Adrenal gland (tissue), 12 donors: Measurements from ENCODE around the gene LGALS9C. TPM values are rescaled to one million over a fixed set of nuclear protein-coding genes. Genes with fewer than 3 reads are reported as not detected.
"Not testable (repeated sequence)": the region's sequence is repeated elsewhere in the genome, so short reads cannot be mapped to it uniquely, and the experiment has no call there.

Source experiments
- DNase-seq, 7 donors: peaks; one replicate each; pipeline ENCODE4 v3.0.0-alpha.2; 2019 to 2020
- H3K27ac ChIP-seq, 5 donors: fragments of 200-600 bp; sonication (generic) in 4 of 5; 1 replicate in 3 of 5; 2 replicates in 2 of 5; pipeline versions ENCODE4 v1.5.1 to v1.8.0; 2016 to 2020; ENCODE audit warnings: mild to moderate bottlenecking in 1 of 5
- H3K27me3 ChIP-seq: fragments of 200-600 bp; 2 replicates; pipeline ENCODE4 v1.8.0; 2021
- H3K36me3 ChIP-seq, 2 donors: fragments of 200-600 bp; replicated peaks in 1 of 2; 1 replicate in 1 of 2; 2 replicates in 1 of 2; pipeline versions ENCODE4 v1.5.1 to v1.8.0; 2018 to 2022
- H3K4me1 ChIP-seq, 2 donors: fragments of 200-600 bp; replicated peaks in 1 of 2; 1 replicate in 1 of 2; 2 replicates in 1 of 2; pipeline versions ENCODE4 v1.5.1 to v1.8.0; 2018 to 2021
- H3K4me3 ChIP-seq, 4 donors: fragments of 200-600 bp; sonication (generic) in 3 of 4; one replicate each; pipeline ENCODE4 v1.5.1; 2016 to 2018
- H3K9me3 ChIP-seq, 3 donors: fragments of 200-600 bp; sonication (generic) in 1 of 3; replicated peaks in 1 of 3; 1 replicate in 2 of 3; 2 replicates in 1 of 3; pipeline versions ENCODE4 v1.5.1 to v1.8.0; 2016 to 2021
- WGBS, 4 donors: extraction: QIAGEN DNeasy Blood & Tissue Kit in 2 of 4; methylation state at CpG; one replicate each; pipeline versions ENCODE4 v1.1.5 to v1.1.7; 2013 to 2017; 5-methylcytosine and 5-hydroxymethylcytosine counted together
- intact Hi-C, 2 donors: fragments of 100-400 bp; cut with DNase I; formaldehyde crosslinking; loops; one replicate each; pipeline versions ENCODE4 v1.14.1 to v1.15.0; 2022 to 2023
- polyA plus RNA-seq, 3 donors: library from polyadenylated mRNA; stranded (reverse); fragments of 200-250 nt in 2 of 3; fragments of 350-450 nt in 1 of 3; fragmentation: Illumina TruSeq in 1 of 3; extraction: RNeasy Lipid Tissue Mini Kit (QIAGEN cat#74804) in 1 of 3; gene quantifications; one replicate each; pipeline ENCODE4 v1.2.3, GENCODE V29; 2013 to 2014
- total RNA-seq, 9 donors: library from RNA; depleted of rRNA in 4 of 9; stranded (reverse); fragments of >200 nt in 4 of 9; fragments of 120-200 nt in 1 of 9; fragmentation: NEBNext Ultra II Directional in 1 of 9; extraction: Animal tissue kit (Norgen Biotek cat#: 25700) in 1 of 9; gene quantifications; one replicate each; pipeline versions ENCODE4 v1.1.0 to v1.2.4, GENCODE V29; 2013 to 2023
- donor health status: healthy with polysubstance abuse.
- donor health status: Bipolar disorder and iron deficiency.
- donor health status: DM: yes; HTN: yes; CAD: no.
- donor health status: DM: no; HTN: no; CAD: no.
- donor health status: DM: no; HTN: no; CAD: no.
- donor health status: DM: yes; HTN: yes; CAD: no.

The LGALS9C gene
- total and polyA plus RNA-seq, 12 donors, result 0.15 to 0.81 (median 0.33) TPM; not detected in 8

DNA sequence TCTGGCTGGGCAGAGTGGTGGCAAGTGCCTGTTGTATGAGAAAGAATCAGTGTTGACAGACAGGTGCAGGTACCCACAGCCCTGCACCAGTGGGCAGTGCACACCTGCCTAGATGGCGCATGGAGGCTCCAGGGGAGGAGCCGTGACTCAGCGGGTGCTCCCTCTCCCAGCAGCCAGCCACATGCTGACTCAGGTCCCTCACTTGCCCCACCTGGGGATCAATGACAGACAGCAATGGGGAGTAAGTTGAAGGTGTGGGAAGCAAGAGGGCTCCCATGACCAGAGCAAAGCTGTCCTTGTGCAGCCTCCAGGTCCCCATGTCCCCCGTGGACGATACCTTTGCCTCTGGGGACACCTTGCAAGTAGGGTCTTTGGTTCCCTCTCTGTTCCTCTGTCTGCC is 24.6 kb upstream of the LGALS9C start:
- intact Hi-C loops, H3K4me3 ChIP-seq, H3K27ac ChIP-seq, DNase-seq, H3K36me3 ChIP-seq, H3K27me3 ChIP-seq, H3K4me1 ChIP-seq, H3K9me3 ChIP-seq: not testable (repeated sequence)
- 60 to 79% (median 69%) methylated on average over 5 of the region's 5 CpGs; no CpG with 5 or more reads in 1 of the 4 donors for WGBS, 4 donors

DNA sequence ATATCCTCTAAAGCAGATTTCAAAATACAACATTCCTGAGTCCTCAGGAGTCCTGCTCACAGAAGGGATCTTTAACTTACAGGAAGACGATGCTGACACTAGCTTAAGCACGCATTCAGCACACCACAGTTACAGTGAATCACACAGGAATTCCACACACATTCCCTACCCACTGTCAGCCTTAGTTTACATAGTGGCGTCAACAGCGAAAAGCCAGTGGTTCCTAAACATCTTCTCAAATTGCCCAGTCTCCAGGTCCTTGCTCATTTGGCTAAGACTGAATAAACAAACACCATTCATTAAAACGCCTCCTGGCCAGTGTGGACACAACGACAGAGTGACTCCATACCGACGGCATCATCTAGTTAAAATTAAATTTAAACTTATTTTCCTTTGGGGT is 17.6 kb upstream of the LGALS9C start:
- H3K27me3 ChIP-seq, H3K27ac ChIP-seq, H3K9me3 ChIP-seq, intact Hi-C loops, H3K4me1 ChIP-seq, H3K4me3 ChIP-seq, H3K36me3 ChIP-seq, DNase-seq: not testable (repeated sequence)
- 21 to 42% (median 33%) methylated on average over 5 to 8 of the region's 8 CpGs for WGBS, 4 donors

DNA sequence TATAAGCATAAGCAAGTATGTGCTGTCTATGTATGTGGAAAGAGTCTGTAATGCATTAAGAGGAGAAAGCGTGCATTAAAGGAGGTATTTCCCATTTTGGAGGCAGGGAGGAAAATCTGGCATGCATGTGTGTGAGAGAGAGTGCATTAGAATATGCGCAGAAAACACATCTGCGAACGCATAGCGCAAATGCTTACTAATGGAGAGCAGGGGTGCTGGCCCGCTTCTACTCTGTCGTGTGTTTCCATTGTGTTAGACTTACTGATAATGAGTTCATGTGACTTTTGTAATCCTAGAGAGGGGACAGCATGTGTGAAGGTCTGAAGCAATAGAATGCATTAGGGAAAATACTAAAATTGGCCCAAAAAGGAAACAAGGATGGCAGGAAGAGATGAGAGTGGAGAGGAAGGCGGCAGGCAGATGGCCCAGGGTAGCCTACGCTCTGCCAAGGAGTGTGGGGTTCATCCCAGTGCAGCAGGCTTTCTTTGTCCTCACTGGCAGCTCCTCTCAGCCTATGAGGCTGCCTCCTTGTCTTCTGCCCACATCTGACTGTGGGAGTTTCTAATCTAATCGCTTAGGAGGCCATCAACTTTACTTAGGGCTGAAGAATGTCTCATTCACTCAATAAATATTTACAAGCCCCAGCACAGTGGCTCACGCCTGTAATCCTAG is 12.6 kb upstream of the LGALS9C start:
- 78 to 84% (median 83%) methylated on average over 8 to 9 of the region's 11 CpGs for WGBS, 4 donors
- DNase-seq, H3K27me3 ChIP-seq, H3K4me1 ChIP-seq, intact Hi-C loops, H3K4me3 ChIP-seq, H3K36me3 ChIP-seq, H3K27ac ChIP-seq, H3K9me3 ChIP-seq: not testable (repeated sequence)

DNA sequence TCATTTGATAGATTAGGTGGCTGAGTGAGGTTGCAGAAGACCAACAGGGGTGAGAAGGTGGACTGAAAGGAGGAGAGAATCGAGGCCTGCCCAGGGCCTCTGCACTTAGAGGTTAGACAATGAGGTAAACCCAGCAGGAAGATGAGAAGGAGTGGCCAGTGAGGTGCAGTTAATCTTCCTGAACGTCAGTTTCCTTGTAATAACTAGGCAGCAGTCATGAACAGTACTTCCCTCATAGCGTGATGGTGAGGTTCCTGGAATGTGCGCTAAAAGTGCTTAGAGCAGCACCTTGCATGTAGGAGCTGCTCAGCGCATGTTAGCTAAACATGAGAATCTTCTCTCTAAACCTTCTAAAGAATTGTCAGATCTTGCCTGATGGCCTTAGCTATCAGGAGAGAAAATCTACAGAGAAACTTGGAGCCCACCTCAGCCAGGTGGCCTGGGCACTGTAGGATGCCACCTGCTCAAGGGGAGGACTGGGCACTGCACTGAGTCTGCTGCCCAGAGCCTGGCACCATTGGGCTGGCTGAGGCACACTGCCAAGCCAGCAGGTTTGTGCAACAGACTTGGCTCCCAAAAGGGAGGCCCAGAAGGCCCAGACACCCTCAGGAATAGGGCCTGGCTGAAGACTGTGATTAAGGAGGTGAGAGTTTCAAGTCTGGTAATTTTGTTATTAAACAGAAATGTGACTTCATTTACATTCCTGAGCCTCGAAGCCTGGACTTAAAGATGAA is 10.2 kb upstream of the LGALS9C start:
- 43 to 79% (median 63%) methylated on average over 1 to 6 of the region's 6 CpGs for WGBS, 4 donors
- DNase-seq, H3K9me3 ChIP-seq, H3K4me1 ChIP-seq, H3K36me3 ChIP-seq, H3K27ac ChIP-seq, intact Hi-C loops, H3K27me3 ChIP-seq, H3K4me3 ChIP-seq: not testable (repeated sequence)

DNA sequence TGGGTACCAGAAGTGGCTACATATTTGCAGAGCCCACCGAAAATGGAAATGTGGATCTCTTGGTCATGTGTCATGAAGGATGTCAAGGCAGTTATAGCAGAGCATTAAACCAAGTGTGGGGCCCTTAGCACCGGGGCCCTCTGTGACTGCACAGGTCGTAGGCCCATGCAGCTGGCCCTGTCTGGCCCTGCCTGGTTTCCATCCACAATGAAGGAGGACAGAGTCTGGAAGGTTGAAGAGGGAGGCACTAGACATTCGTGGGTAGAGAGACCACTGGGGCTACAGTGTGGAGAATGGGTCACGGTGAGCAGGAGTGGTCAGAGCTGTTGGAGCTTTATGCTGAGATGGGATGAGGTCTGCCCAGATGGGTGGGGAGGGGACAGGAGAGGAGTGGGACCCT is 9.6 kb upstream of the LGALS9C start:
- H3K27me3 ChIP-seq, H3K9me3 ChIP-seq, intact Hi-C loops, H3K36me3 ChIP-seq, DNase-seq, H3K27ac ChIP-seq, H3K4me3 ChIP-seq, H3K4me1 ChIP-seq: not testable (repeated sequence)
- WGBS, 4 donors, result 81 to 85% (median 84%) methylated on average over 2 to 5 of the region's 5 CpGs

DNA sequence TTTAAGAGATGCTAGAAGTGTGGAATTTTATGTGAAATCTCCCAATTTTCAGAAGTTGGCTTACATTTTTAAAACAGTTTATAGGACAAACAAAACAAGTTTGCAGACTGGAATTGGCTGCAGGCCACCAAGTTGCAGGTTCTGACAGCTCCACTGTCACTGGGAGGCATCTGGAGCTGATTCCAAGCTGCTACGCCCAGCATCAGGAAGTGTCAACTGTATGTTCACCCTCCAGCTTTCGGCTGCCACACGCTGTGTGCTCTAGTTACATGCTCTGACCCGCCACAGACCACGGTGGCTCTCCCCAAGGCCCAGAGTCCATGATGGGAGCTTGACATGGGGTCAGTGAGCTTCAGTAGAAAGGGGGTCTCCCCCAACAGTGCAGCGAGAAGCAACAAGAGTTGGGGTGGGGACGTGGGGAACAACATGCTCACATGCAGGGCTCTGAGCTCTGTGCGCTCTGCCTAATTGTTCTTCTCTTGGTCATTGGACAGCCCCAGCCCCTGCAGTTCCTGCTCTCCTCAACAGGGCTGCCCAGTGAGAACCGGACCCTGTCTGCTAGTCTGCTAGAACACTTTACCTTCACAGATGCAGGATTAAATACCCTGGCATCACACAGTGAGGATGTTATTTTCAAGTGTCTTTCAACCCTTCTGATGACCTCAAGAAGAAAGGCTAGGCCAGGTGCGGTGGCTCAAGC is 8.0 kb upstream of the LGALS9C start:
- H3K27ac ChIP-seq, intact Hi-C loops: not testable (repeated sequence)
- 80 to 92% (median 89%) methylated on average over 1 to 10 of the region's 10 CpGs for WGBS, 4 donors

DNA sequence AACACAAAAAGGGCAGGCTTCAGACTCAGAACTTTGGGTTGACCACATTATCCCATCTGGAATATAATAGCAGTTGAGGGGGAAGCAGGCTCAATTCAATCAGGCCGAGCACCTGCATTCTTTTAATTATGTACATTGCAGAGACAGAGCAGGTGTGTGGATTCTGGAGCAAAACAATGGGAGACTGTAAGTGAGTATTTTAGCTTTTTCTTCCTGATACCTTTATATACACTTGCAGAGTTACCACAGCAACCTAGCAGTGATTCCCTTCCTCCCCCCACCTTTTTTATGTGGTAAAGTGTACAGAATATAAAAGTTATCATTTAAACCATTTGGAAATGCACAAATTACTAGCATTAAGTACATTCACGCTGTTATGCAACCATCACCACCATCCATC is 6.8 kb upstream of the LGALS9C start:
- DNase-seq, H3K27ac ChIP-seq, H3K4me3 ChIP-seq, H3K27me3 ChIP-seq, H3K36me3 ChIP-seq, H3K9me3 ChIP-seq, intact Hi-C loops, H3K4me1 ChIP-seq: not testable (repeated sequence)
- 76 to 89% (median 81%) methylated on average over 2 of the region's 2 CpGs for WGBS, 4 donors

More for the DNA sequence above, 8.0 kb upstream of the LGALS9C start:
- H3K27me3 ChIP-seq, H3K36me3 ChIP-seq, H3K9me3 ChIP-seq, H3K4me1 ChIP-seq, H3K4me3 ChIP-seq, DNase-seq: not testable (repeated sequence)

DNA sequence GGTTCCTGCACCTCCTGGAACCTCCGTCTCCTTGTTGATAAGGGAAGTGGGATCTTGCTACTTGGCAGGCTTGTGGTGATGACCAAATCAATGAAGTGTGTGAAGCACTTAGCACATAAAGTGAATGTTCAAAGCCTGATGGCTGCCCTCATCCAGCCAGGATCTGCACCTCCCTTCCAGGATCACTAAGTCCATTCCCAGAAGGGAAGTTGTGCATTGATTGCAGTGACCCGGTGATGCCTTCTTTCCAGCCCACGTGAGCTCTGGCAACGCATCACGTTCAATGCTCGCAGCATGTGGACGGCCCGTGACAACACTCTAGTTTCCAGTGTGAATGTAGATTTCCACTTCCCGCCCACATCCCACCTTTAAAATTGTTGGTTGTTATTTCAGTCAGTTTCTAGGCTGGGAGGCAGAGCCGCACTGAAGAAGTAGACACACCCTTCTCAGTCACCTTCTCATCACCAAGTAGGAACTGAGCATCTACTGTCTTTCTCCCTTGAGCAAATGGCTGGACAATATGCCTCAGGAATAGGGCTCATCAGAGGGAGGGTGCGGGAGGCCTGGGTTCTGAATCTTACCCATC is 6.2 kb upstream of the LGALS9C start:
- intact Hi-C loops, H3K4me3 ChIP-seq, DNase-seq, H3K27ac ChIP-seq, H3K9me3 ChIP-seq, H3K4me1 ChIP-seq, H3K27me3 ChIP-seq, H3K36me3 ChIP-seq: not testable (repeated sequence)
- WGBS, 4 donors, result 56 to 78% (median 73%) methylated on average over 1 to 7 of the region's 11 CpGs; no CpG with 5 or more reads in 1 of the 4 donors

DNA sequence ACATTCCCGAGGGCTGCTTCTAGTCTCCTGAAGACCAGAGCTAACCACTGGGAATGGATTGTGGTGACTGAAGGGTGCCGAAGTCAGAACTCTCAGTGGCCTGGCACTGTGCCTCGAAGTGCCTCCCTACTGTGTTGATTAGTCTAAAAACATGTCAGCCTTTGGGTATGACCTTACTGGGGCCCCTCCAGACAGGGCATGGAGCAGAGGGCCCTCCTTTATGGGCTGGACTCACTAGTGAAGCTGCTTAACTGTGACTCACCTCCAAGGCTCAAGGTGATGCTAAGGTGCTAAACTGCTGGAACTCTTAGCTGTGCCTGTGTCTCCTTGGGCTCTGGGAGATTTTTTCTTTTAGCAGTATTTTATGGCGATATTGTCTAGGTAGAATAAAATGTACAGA is 2.6 kb upstream of the LGALS9C start:
- H3K36me3 ChIP-seq, H3K4me3 ChIP-seq, DNase-seq, H3K9me3 ChIP-seq, H3K27ac ChIP-seq, H3K27me3 ChIP-seq, H3K4me1 ChIP-seq, intact Hi-C loops: not testable (repeated sequence)
- WGBS, 4 donors, result 60 to 80% (median 72%) methylated on average over 1 to 3 of the region's 4 CpGs

DNA sequence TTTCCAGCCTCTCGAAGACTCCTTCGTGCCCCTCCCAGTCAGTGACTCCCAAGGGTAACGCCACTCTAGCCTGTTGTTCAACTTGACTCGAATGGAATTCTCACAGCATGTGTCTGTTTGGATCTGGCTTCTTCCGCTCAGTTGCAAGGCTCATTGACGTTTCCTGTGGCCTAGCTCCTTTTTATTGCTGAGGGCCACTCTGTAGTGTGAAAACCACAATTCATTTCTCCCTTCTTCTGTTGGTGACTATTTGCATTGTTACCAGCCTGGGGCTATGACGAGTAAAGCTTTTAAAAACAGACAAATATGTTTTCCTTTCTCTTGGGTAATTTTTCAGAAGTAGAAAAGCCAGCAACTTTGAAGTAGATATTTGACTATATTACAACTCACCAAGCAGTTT is 1.8 kb upstream of the LGALS9C start:
- WGBS, 4 donors, result 63 to 73% (median 68%) methylated on average over 4 to 7 of the region's 7 CpGs
- intact Hi-C loops, result not testable (repeated sequence)

More for the DNA sequence above, 1.8 kb upstream of the LGALS9C start:
- H3K4me3 ChIP-seq, H3K36me3 ChIP-seq, H3K27ac ChIP-seq, H3K27me3 ChIP-seq, DNase-seq, H3K4me1 ChIP-seq, H3K9me3 ChIP-seq: not testable (repeated sequence)
